Right renal cortex interstitium (tissue), 3 donors: ENCODE measurements around the gene LRRC75B. TPM values are rescaled to one million over a fixed set of nuclear protein-coding genes. Genes with fewer than 3 reads are reported as not detected.

ENCODE experiments used
- DNase-seq, 3 donors: peaks; one replicate each; pipeline ENCODE4 v3.0.0-alpha.2; 2013; ENCODE audit warnings: low read depth in 3 of 3, low spot score in 2 of 3
- polyA plus RNA-seq, 3 donors: library from polyadenylated mRNA; unstranded; fragments of 120-200 nt; gene quantifications; one replicate each; pipeline ENCODE4 v1.2.1, GENCODE V29; 2013; ENCODE audit not compliant: insufficient read length in 3 of 3

The LRRC75B gene
- polyA plus RNA-seq, 3 donors = 22.1 to 32.7 (median 26.9) TPM

DNA sequence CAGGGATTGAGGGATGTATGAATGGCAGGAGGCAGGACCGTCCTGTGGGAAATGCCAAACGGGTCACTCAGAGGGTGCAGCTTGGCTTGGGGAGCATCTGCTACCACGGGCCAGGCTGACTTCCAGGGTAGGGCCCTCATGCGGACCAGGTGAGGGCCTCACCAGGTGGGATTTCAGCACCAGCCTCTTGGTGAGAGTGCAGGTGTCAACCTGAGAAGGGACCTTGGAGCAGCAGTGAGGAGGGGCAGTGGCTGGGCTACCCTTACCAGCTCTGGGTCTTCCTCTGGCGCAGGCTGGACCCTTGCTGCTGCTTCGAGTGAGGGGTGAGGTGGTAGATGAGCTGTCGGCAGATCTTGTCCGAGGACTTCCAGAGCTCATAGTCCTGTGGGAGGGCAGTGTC lies 4.9 kb downstream of the LRRC75B start:
- DNase-seq = no peak

DNA sequence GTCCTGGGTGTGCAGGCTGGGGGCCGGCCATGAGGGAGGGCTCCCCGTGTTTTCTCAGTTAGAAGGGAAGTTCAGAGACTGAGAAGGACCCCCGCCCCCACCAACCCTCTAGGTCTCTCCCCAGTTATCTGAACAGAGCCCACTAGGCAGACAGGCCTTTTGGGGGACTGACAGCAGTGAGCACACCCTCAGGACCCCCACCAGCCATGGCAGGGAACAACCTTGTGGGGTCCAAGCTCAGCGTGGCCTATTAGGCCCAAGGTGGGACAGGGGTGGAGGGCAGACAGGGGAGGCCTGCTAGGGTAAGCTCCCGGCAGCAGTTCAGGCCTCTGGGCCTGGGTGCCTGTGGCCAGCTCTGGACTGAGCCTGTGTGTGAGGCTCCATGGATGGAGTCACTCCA lies 5.6 kb downstream of the LRRC75B start:
- DNase-seq = no peak

DNA sequence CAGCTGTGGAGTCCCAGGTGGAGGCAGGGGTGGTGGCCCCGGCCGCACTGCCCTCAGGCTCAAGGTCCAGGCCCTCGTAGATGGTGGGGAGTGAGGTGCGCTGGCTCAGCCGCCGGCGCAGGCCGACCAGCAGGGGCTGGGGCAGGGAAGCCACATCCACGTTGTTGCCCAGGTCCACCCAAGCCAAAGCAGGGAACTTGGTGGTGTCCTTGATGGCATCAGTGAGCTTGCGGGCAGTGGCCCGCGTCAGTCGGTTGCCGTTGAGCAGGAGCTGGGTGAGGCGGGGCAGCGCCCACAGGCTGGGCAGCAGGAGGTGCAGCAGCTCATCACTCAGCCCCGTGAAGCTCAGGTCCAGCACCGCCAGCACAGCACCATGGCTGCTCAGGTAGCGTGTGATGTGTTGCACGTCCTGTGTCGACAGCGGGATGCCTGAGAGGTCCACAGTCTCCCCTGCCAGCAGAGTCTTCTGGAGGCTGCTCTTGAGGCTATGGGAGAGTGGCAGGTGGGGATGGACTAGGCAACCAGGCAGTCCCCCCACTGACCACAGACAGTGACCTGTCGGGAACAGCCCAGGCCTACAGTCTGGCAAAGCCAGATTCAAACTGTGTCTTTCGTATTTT lies 6.8 kb downstream of the LRRC75B start:
- DNase-seq = no peak

DNA sequence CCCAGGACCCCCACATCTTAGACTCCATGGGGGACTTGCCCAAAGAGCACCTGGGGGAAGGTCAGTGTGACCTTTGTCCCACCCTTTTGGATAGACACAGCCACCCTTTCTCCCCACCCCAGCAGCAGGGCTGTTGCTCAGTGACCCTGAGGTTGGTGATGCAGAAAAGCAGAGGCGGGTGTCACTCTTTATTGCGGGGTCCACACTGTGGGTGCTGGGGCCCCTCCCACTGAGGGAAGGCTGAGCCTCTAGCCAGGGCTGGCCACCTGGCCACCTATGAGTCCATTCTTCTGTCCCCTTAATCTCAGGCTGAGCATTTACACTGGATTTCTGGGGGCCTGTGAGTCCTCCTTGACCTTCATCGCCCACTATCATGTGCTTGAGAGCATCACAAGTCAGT lies 7.4 kb downstream of the LRRC75B start:
- DNase-seq = no peak

DNA sequence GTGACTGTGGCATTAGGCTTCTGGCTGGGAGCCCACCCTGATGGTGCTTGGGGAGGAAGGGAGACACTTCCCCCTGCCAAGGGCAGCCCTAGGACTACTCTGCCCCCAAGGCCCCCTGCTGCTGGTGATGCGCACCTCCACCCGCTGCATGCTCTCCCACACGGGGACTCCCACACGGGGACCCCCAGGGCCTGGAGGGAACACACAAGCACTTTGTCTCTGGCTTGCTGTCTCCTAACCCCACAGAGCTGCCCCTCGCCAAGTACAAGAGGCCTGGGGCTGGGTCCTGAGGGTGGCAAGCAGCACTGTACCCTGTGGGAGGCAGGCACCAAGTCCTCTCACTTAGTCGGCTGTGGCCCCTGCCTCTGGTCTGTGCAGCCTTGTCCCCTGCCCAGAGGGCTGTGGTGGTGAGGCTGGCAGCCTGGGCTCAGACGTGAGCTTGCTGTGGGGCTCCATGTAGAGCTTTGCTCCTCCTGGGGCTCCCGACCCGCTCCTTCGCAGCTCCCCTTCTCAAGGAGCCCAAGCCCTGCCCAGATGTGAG lies 7.9 kb downstream of the LRRC75B start:
- no peak for DNase-seq

DNA sequence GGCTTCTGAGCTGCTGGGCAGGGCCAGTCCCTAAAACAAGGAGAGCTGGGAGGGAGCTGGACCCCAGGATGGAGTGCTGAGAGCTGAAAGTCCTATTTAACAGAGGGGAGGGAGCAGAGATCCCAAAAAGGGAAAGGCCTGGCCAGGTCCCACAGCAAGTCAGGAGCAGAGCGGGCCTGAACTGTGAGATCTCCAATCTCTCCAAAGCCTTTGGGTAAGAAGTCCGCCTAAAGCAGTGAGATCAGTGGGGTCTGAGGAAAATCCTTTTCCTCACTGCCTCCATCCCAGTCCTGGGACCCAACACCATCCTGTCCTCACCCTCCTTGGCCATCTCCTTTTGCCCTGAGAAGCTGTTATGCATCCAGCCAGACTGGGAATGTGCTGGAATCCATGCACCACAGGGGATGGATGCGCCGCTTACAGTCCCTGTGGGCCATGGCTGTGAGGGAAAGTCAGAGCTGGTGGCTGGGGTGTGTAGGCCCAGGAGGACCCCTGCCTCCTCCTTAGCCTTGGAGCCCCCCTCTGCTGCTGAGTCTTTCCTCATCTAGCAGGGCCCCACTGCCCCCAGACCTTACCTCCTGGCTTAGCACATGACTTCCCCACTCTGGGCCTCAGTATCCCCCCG lies 8.6 kb downstream of the LRRC75B start:
- no peak for DNase-seq

DNA sequence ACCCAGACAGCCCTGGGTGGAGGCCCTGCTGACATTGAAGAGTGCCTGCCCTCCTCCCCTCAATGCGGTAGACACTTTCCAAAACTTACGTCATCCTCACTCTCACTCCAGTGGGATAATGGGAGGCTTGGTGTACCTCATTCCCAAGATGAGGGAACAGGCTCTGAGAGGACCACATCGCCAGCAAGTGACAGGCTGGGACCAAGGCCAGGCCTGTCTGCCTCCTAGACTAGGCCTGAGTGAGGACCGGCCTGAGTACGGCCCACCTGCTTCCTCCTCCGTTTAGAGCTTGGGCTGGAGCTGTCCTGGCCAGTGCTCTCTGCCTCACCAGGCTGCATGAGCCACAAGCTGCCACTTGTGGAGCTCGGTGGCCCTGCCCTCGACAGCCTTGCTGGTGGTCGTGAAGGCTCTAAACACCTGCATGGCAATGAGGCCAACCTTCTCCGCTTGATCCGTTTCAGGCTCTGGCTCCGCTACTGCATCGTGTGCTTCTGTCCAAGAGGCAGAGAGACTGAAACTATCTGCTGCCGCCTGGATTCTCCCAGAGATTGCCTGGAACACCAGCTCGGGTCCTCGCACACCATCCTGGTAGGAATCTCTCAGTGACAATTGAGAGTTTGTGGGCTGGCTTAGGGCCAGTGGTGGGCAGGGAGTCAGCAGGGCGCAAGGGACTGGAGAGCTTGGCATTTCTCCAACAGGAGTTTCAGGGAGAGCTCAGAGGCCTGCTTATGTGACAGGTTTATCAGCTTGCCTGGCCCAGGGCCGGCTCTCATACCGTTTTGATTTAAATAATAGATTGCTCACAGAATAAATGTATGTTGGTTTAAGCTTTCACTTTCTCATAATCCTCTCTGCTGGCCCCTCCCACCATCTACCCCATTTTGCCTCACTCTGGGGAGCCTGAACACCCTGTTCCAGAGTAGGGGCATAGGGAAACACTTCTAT lies 9.4 kb downstream of the LRRC75B start:
- no peak for DNase-seq

DNA sequence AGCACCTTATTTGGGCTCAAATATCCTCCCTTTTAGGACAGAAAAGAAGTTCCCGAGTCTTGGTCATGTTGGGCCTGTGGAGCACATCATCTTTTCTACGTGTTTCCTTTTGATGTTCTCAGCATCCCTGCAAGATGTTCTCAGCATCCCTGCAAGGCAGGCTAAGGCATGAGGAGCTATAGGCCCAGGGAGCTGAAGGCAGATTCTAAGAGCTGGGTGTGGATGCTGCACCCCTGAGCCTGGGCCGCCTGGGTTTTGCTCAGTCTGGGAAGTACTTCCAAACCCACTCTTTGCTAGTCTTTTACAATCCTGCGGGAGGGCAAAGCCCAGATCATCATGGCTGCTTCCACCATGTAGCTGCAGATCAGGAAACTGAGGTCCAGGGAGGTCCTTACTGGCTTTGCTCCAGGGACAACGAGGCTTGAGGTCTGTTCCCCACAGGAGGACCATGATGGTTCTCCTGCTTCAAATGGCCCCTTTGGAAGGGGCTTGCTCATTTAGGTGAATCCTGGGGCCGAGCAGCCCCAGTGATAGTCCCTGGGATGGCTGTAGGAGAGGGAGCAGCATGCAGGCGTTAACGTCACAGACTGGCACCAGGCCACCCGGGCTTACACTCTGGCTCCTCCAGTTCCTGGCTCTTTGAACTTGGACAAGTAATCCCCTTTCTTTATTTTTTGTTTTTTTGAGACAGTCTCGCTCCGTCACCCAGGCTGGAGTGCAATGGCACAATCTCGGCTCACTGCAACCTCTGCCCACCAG lies 10.6 kb downstream of the LRRC75B start:
- DNase-seq = no peak

DNA sequence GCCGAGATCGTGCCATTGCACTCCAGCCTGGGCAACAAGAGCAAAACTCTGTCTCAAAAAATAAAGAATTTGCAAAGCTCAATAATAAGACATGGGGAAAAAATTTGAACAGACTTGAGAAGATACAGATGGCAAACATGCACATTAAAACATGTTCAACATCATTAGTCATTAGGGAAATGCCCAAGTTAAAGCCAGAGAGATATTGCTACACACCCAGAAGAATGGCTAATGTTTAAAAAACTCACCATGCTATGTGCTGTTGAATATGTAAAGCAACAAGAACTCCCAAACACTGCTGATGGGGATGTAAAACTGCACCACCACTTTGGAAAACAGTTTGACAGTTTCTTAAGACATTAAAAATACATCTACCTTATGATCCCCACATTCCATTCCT lies 12.6 kb downstream of the LRRC75B start:
- no peak for DNase-seq

DNA sequence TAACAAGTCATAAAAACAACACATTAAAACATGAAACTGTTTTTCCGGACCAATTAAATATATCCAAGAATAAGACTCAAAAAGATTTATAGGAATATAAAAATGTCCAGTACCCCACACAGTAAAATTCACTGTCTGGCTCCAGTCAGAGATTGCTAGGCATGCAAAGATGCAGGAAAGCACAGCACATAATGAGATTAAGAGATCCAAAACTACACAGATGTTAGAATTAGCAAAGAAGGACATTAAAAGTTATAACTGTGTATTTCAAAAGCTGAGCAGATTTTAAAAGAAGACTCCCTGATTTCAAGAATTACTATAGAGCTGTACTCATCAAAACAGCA lies 13.6 kb downstream of the LRRC75B start:
- no peak for DNase-seq

DNA sequence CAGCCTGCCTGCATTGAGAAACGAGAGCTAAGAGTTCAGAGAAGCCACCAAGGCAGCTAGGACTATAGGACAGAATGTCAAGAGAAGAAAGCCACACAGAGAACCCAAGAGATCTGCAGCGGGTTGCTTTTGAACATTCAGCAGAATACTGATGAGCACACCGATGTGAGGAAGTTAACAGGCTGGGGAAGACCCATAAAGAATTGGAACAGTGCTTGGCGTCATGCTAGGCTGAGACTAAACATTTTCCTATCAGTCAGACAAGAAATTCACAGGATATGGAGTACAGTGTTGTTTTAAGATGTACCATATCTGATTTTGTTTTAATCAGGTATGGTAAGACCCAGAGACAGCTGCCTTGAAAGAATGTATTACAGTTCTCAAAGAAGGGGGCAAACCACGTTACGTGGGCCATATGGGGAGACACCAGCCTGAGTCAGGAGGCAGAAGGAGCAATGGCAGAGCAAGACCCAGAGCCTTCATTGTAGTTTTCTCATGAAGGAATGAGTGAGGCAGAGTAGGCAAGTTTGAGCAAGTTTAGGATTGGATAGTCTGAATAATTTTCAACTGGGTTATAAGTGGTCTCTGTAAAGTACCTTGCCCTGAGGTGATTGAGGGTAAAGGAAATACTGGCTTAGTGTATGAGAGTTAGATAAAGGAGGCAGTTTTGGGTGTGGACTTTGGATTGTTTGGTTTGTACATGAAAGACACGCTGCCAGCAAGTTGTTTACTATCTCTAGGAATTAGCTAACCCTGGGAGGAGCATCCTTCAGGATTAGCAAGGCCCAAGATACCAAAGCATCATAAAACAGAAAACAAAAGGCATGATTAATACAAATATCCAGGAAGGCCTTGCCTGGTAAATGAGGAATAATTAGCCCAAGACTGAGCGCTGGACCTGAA lies 14.3 kb downstream of the LRRC75B start:
- DNase-seq = no peak

DNA sequence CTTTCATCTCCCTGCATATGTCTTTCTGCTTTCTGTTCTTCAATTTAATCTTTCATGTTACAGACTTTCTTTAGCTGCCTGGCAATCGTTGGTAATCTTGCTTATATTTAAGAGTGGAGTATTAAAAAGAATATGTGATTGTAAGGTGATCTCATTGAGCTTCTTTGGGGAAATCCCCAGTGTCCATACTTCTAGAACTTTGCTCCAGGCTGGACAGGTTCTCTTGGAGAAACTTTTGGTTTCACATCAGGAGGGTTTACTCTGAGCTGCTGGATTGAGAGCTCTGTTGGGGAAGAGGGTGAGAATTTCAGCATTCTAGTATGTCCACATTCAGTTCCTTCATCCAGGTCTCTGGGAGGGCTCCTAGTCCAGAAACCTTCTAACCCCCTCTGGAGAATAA lies 16.1 kb downstream of the LRRC75B start:
- DNase-seq = no peak

DNA sequence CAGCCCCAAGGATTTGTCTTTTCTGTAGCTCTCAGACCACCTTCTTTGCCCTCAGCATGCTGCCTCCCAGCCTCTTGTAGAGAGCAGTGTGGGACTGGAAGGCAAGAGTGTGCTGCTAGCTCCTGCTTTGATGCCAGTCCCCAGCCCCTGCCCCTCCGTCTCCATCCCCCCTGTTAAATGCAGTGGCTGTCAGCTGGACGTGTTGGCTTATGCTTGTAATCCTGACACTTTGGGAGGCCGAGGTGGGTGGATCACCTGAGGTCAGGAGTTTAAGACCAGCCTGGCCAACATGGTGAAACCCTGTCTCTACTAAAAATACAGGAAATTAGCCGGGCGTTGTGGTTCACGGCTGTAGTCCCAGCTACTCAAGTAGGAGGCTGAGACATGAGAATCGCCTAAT lies 21.6 kb downstream of the LRRC75B start:
- no peak for DNase-seq

DNA sequence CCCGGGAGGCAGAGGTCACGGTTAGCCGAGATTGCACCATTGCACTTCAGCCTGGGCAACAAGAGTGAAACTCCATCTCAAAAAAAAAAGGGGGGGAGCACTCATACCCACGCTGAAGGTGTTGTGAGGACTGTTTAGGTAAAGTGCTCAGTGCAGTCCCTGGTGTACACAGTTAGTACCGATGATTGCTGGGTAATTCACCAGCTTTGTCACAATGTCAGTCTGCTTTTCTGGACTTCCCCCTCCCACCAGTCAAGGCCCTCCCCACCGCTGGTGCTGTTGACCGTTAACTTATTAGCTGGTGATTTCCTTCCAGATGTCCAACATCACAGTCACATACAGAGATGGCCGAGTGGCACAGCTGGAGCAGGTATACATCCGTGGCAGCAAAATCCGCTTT lies 25.2 kb downstream of the LRRC75B start:
- DNase-seq = no peak

DNA sequence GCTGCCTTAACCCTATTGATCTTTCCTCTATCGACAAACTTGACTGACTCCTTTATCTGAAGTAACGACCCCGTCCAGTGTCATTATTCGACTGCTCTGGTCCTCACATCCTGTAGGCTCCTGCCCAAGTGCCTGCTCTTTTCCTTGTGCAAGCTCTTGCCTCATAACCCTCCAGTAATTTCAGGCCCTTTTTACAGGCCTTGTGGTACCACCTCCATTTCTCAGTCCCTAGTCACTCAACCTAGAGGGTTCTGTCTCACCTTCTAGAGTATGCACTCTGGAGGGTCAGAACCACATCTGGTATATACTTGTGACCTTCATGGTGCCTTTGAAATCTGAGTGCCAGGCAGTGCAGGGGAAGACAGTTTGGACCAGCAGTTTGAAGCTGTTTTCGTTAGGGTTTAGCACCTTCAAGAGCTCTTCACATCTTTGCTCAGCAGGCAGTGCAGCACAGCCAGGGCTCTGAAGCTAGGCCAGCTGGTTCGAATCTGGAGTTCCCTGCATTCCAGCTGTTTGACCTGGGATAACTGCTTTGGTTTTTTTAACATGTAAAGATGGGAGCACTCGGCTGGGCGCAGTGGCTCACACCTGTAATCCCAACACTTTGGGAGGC lies 25.9 kb downstream of the LRRC75B start:
- DNase-seq = no peak

DNA sequence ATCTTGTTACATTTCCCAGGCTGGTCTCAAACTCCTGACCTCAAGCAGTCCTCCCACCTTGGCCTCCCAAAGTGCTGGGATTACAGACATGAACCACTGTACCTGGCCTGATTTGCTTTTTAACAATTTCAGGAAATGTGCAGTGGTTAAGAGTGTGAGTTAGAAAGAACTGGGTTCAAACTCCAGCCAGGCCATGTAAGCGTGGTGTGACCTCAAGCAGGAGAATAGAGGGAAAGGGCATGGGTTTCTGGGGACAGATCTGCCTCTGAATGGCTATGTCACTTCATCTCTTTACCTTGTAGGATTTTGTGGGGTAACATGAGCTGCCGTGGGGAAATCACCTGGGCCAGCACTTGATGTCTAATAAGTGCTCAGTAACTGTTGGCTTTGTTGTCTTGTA lies 27.8 kb downstream of the LRRC75B start:
- no peak for DNase-seq

DNA sequence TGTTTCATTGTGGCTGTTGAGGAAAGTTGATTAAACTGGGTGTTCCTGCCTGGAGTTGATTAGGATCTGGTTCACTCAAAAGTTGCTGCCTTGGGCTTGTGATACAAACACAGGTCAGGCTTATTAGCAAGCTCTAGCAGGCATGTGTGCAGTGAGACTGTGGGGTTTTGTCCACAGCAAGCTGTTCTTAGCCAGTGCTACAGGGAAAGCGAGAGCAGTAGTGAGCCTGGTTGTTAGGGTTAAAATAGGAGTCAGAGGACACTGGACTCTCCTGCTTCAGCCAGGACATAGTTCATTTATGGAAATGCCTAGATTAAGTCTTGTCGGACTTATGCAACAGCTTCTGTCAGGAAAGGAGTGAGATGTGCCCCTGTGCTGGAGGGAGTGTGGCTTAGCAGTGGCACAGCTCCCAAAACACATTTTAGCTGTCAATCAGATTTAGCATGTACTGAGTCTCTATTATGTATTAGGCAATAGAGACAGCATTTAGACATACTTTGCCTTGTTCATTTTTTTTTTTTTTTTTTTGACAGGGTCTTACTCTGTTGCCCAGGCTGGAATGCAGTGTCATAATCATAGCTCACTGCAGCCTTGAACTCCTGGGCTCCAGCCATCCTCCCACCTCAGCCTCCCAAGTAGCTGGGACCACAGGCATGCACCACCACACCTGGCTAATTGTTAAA lies 28.4 kb downstream of the LRRC75B start:
- DNase-seq = no peak

DNA sequence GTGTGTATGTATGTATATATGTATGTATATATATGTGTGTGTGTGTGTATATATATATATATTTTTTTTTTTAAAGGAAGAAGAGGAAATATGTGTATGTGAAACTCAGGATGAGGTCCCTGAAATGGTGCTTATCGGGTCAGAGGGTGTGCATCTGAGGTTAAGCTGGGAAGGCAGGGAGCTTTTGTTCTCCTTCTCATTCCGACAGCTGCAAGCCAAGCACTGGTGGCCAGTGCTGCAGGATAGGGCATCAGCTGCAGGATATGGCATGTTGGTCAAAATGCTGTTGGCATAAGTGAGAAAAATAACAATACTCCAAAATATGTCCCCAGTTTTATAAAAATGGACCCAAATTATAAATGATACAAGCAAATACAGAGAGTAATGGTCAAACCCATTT lies 29.6 kb downstream of the LRRC75B start:
- DNase-seq = no peak

DNA sequence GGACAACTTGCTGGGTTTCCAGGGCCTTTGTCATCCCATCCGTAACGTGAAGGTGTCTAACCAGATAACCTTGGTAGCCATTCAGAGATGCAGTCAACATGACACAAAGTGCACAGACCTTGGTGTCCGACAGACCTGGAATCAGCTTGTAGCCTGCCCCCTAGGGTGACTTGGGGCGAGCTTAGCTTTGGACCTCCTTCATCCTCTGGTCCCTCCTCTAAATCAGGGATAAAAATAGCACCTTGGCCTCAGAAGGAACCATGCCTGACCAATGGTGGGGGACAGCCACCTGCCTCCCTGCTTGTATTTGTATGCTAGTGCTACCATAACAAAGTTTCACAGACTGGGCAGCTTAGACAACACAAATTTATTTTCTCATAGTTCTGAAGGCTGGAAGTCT lies 33.4 kb downstream of the LRRC75B start:
- no peak for DNase-seq
